ENCODE results near the gene POMC. TPM values are rescaled to one million over a fixed set of nuclear protein-coding genes. Genes with fewer than 3 reads are reported as not detected.

POMC gene
- total and polyA plus RNA-seq, 2 of the 13 experiments (the other 11 are each of a cell fraction or from before 2014, with no cell fraction given) = not detected

- Histone ChIP-seq H3K9ac (ENCODE audit: insufficient read depth, low read depth, low read length) (no peak overlapping the region), H2AFZ (ENCODE audit: low read length) (no peak overlapping the region), H4K20me1 (ENCODE audit: insufficient read depth, low read length) (no peaks in the 10 kb centered on the region), H3K4me2 (ENCODE audit: low read depth, low read length) (no peak overlapping the region), H3K27me3 (ENCODE audit: control insufficient read depth in 1 of 2, insufficient read depth in 2 of 2, low read length in 2 of 2) (peaks cover 9 to 42% of the 10 kb centered on the region in 2 experiments; a peak in 4 of 5 replicates), H3K36me3 (replicated peaks in 1 of 2; ENCODE audit: control insufficient read depth in 1 of 2, insufficient read depth in 2 of 2, low read length in 2 of 2) (no peaks in the 10 kb centered on the region), H3K4me3 (replicated peaks in 1 of 3; ENCODE audit: insufficient read depth in 1 of 3, low read depth in 2 of 3, low read length in 3 of 3) (no peak overlapping the region), H3K79me2 (ENCODE audit: insufficient read depth, low read length) (no peaks in the 10 kb centered on the region), H3K9me3 (ENCODE audit: low read length) (no peaks in the 10 kb centered on the region), H3K27ac (ENCODE audit: extremely low read length, insufficient read depth, low read length) (no peak overlapping the region), H3K4me1 (ENCODE audit: insufficient read depth, low read length) (no peaks in the 10 kb centered on the region)
- CTCF ChIA-PET (ENCODE audit: low intra/inter-chr PET ratio, low total read pairs) = no interaction called here
- no peak for FAIRE-seq
- TF ChIP-seq SIN3B (IDR thresholded peaks at IDR 0.05; ENCODE audit: low read length) (no peak), NFATC3 (CRISPR knock-in tag; IDR thresholded peaks at IDR 0.05) (no peak), ZNF841 (CRISPR knock-in tag; IDR thresholded peaks at IDR 0.05; ENCODE audit: borderline replicate concordance) (no peak), ZNF296 (CRISPR knock-in tag; conservative IDR thresholded peaks at IDR 0.05) (no peak), JUN (CRISPR knock-in tag; IDR thresholded peaks at IDR 0.05) (no peak)
- no peak for ATAC-seq
- in situ Hi-C loops (cut with HindIII; ENCODE audit: extremely low pct_ligation_motif_present, low pct_unique_long_range_greater_than_20kb) = loop anchor here (5.0 to 25.0 kb wide), 2 partner anchors 155 to 720 kb away; no protein-coding TSS in a partner anchor
- no peak for DNase-seq (ENCODE audit: low spot score)
- POLR2A ChIA-PET = no interaction called here
- no TSS peak for BruUV-seq (replicated peaks)
- WGBS (ENCODE audit: low lambda C conversion rate) = 77% methylated on average over 13 of the region's 13 CpGs
- intact Hi-C loops (cut with micrococcal nuclease; ENCODE audit: unreplicated experiment) = no loop called here
These were observed 35.7 kb downstream of the POMC start for GRCh38 chr2:25132693-25133092.

GRCh38 chr2:25132299-25132635 is 36.1 kb downstream of the POMC start:
- H3K27ac ChIP-seq (ENCODE audit: extremely low read length, insufficient read depth, low read length) = no peak overlapping the region
- FAIRE-seq (no peak), DNase-seq (ENCODE audit: low spot score) (no peak), ATAC-seq (no peak)
- H3K79me2 ChIP-seq (ENCODE audit: insufficient read depth, low read length) = no peaks in the 10 kb centered on the region
- H3K9me3 ChIP-seq (ENCODE audit: low read length) = no peaks in the 10 kb centered on the region
- H3K4me1 ChIP-seq (ENCODE audit: insufficient read depth, low read length) = no peaks in the 10 kb centered on the region
- no TSS peak for BruUV-seq (replicated peaks)
- H3K36me3 ChIP-seq (replicated peaks in 1 of 2; ENCODE audit: control insufficient read depth in 1 of 2, insufficient read depth in 2 of 2, low read length in 2 of 2) = no peaks in the 10 kb centered on the region
- H3K4me3 ChIP-seq (replicated peaks in 1 of 3; ENCODE audit: insufficient read depth in 1 of 3, low read depth in 2 of 3, low read length in 3 of 3) = no peak overlapping the region
- H3K9ac ChIP-seq (ENCODE audit: insufficient read depth, low read depth, low read length) = no peak overlapping the region
- WGBS (ENCODE audit: low lambda C conversion rate) = 34% methylated on average over 6 of the region's 9 CpGs
- ChIA-PET POLR2A (no interaction called here), CTCF (ENCODE audit: low intra/inter-chr PET ratio, low total read pairs) (no interaction called here)
- H4K20me1 ChIP-seq (ENCODE audit: insufficient read depth, low read length) = no peaks in the 10 kb centered on the region
- H3K4me2 ChIP-seq (ENCODE audit: low read depth, low read length) = no peak overlapping the region
- in situ Hi-C loops (cut with HindIII; ENCODE audit: extremely low pct_ligation_motif_present, low pct_unique_long_range_greater_than_20kb) (loop anchor here (5.0 to 25.0 kb wide), 2 partner anchors 155 to 720 kb away; no protein-coding TSS in a partner anchor), intact Hi-C loops (cut with micrococcal nuclease; ENCODE audit: unreplicated experiment) (no loop called here)
- H2AFZ ChIP-seq (ENCODE audit: low read length) = no peak overlapping the region
- H3K27me3 ChIP-seq (ENCODE audit: control insufficient read depth in 1 of 2, insufficient read depth in 2 of 2, low read length in 2 of 2) = peaks cover 9 to 41% of the 10 kb centered on the region in 2 experiments; a peak in 4 of 5 replicates
- TF ChIP-seq HNF4A (CRISPR knock-in tag; IDR thresholded peaks at IDR 0.05) (no peak), ATM (IDR thresholded peaks at IDR 0.05; ENCODE audit: borderline replicate concordance) (no peak), ZNF24 (IDR thresholded peaks at IDR 0.05) (no peak), CERS6 (CRISPR knock-in tag; IDR thresholded peaks at IDR 0.05) (no peak), RNF219 (CRISPR knock-in tag; IDR thresholded peaks at IDR 0.05) (no peak), ZNF792 (CRISPR knock-in tag; IDR thresholded peaks at IDR 0.05) (no peak), SOX6 (IDR thresholded peaks at IDR 0.05) (no peak), SOX6 (CRISPR knock-in tag; IDR thresholded peaks at IDR 0.05) (no peak), ZMYM3 (CRISPR knock-in tag; IDR thresholded peaks at IDR 0.05) (no peak), PHF21A (CRISPR knock-in tag; IDR thresholded peaks at IDR 0.05) (no peak), ZMAT3 (CRISPR knock-in tag; conservative IDR thresholded peaks at IDR 0.05) (no peak), MAFG (CRISPR knock-in tag; IDR thresholded peaks at IDR 0.05) (no peak)
- TF ChIP-seq, protein P1, sequence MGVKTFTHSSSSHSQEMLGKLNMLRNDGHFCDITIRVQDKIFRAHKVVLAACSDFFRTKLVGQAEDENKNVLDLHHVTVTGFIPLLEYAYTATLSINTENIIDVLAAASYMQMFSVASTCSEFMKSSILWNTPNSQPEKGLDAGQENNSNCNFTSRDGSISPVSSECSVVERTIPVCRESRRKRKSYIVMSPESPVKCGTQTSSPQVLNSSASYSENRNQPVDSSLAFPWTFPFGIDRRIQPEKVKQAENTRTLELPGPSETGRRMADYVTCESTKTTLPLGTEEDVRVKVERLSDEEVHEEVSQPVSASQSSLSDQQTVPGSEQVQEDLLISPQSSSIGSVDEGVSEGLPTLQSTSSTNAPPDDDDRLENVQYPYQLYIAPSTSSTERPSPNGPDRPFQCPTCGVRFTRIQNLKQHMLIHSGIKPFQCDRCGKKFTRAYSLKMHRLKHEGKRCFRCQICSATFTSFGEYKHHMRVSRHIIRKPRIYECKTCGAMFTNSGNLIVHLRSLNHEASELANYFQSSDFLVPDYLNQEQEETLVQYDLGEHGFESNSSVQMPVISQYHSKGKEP (CRISPR knock-in tag; IDR thresholded peaks at IDR 0.05) = no peak

Data from HepG2 (cell line).